Mesodermal cell (in vitro differentiated cells): ENCODE data around the gene DISC1.
"Not testable (repeated sequence)": the region's sequence is repeated elsewhere in the genome, so short reads cannot be mapped to it uniquely, and the experiment has no call there.

Source experiments
- H3K27ac ChIP-seq: 2 replicates; pipeline ENCODE4 v1.7.0; 2013; ENCODE audit warnings: mild to moderate bottlenecking, low read depth, low read length, moderate library complexity; ENCODE audit not compliant: severe bottlenecking
- H3K36me3 ChIP-seq: 2 replicates; pipeline ENCODE4 v1.7.1; 2013; ENCODE audit warnings: mild to moderate bottlenecking, low read length, moderate library complexity; ENCODE audit not compliant: control insufficient read depth, insufficient read depth
- H3K4me1 ChIP-seq: one replicate; pipeline ENCODE4 v1.7.1; 2013; ENCODE audit warnings: mild to moderate bottlenecking, low read length; ENCODE audit not compliant: insufficient read depth, control insufficient read depth, poor library complexity, severe bottlenecking
- H3K4me3 ChIP-seq: 2 replicates; pipeline ENCODE4 v1.7.0; 2013; ENCODE audit warnings: low read length, control low read depth, mild to moderate bottlenecking; ENCODE audit not compliant: insufficient read depth, poor library complexity, severe bottlenecking; ENCODE audit errors: extremely low read depth
- H3K9me3 ChIP-seq: 2 replicates; pipeline ENCODE4 v1.7.1; 2013; ENCODE audit warnings: mild to moderate bottlenecking, low read length, moderate library complexity; ENCODE audit not compliant: control insufficient read depth
- WGBS, 2 experiments: methylation state at CpG; one replicate each; pipeline ENCODE4 v1.1.5; 2013; ENCODE audit warnings: missing lambda C conversion rate in 2 of 2; ENCODE audit not compliant: insufficient coverage in 2 of 2; 5-methylcytosine and 5-hydroxymethylcytosine counted together

DISC1 gene

GRCh38 chr1:231890791-231891190 is 264.2 kb downstream of the DISC1 start:
- H3K4me1 ChIP-seq, result no peaks in the 10 kb centered on the region
- H3K4me3 ChIP-seq, result no peak overlapping the region
- H3K36me3 ChIP-seq, result no peaks in the 10 kb centered on the region
- H3K9me3 ChIP-seq, result no peaks in the 10 kb centered on the region
- WGBS, 2 experiments, result 96% methylated on average over 3 to 4 of the region's 4 CpGs
- H3K27ac ChIP-seq, result no peak overlapping the region

GRCh38 chr1:231893400-231894102 is 267.0 kb downstream of the DISC1 start:
- no peaks in the 10 kb centered on the region for H3K9me3 ChIP-seq
- H3K36me3 ChIP-seq, result no peaks in the 10 kb centered on the region
- 95 to 100% methylated on average over 3 of the region's 7 CpGs for WGBS, 2 experiments
- no peak overlapping the region for H3K4me3 ChIP-seq
- no peak overlapping the region for H3K27ac ChIP-seq
- no peaks in the 10 kb centered on the region for H3K4me1 ChIP-seq

- no peaks in the 10 kb centered on the region for H3K36me3 ChIP-seq
- H3K9me3 ChIP-seq, result no peaks in the 10 kb centered on the region
- no peak overlapping the region for H3K4me3 ChIP-seq
- no peak overlapping the region for H3K27ac ChIP-seq
- WGBS, 2 experiments, result 90 to 99% methylated on average over 3 to 4 of the region's 4 CpGs
- no peaks in the 10 kb centered on the region for H3K4me1 ChIP-seq
Measured at GRCh38 chr1:231896806-231897205, 270.2 kb downstream of the DISC1 start.

GRCh38 chr1:231899046-231899445 is 272.5 kb downstream of the DISC1 start:
- no peak overlapping the region for H3K4me3 ChIP-seq
- 96 to 100% methylated on average over 2 of the region's 2 CpGs for WGBS, 2 experiments

GRCh38 chr1:231899713-231900435 is 273.3 kb downstream of the DISC1 start:
- peak overlapping the region; percentile 32 for H3K27ac ChIP-seq
- H3K9me3 ChIP-seq, result no peaks in the 10 kb centered on the region
- WGBS, 2 experiments, result 67 to 72% methylated on average over 4 to 7 of the region's 9 CpGs
- H3K36me3 ChIP-seq, result no peaks in the 10 kb centered on the region
- no peaks in the 10 kb centered on the region for H3K4me1 ChIP-seq
- no peak overlapping the region for H3K4me3 ChIP-seq

More at GRCh38 chr1:231899046-231899445, 272.5 kb downstream of the DISC1 start:
- Histone ChIP-seq H3K9me3 (no peaks in the 10 kb centered on the region), H3K4me1 (no peaks in the 10 kb centered on the region), H3K36me3 (no peaks in the 10 kb centered on the region), H3K27ac (no peak overlapping the region)

- Histone ChIP-seq H3K36me3 (no peaks in the 10 kb centered on the region), H3K4me3 (no peak overlapping the region), H3K27ac (no peak overlapping the region), H3K9me3 (no peaks in the 10 kb centered on the region), H3K4me1 (no peaks in the 10 kb centered on the region)
- 96 to 100% methylated on average over 4 of the region's 4 CpGs for WGBS, 2 experiments
Measured at GRCh38 chr1:231903586-231904081, 277.0 kb downstream of the DISC1 start.

- H3K4me1 ChIP-seq, H3K4me3 ChIP-seq, H3K9me3 ChIP-seq, H3K27ac ChIP-seq, H3K36me3 ChIP-seq: not testable (repeated sequence)
- no CpG with 5 or more reads among the region's 2 CpGs for WGBS, 2 experiments
Measured at GRCh38 chr1:231907310-231907709, 280.7 kb downstream of the DISC1 start.

GRCh38 chr1:231913493-231913892 is 286.9 kb downstream of the DISC1 start:
- no peak overlapping the region for H3K4me3 ChIP-seq
- WGBS, 2 experiments, result 95% methylated on average over 6 of the region's 7 CpGs

GRCh38 chr1:231918239-231919015 is 291.8 kb downstream of the DISC1 start:
- WGBS, 2 experiments, result 0 to 73% methylated on average over 1 to 4 of the region's 6 CpGs
- Histone ChIP-seq H3K36me3 (no peaks in the 10 kb centered on the region), H3K27ac (no peak overlapping the region), H3K4me1 (peaks cover 31% of the 10 kb centered on the region), H3K9me3 (peaks cover 5% of the 10 kb centered on the region), H3K4me3 (no peak overlapping the region)

More at GRCh38 chr1:231913493-231913892, 286.9 kb downstream of the DISC1 start:
- Histone ChIP-seq H3K36me3 (no peaks in the 10 kb centered on the region), H3K4me1 (peaks cover 10% of the 10 kb centered on the region), H3K9me3 (peaks cover 5% of the 10 kb centered on the region), H3K27ac (no peak overlapping the region)

- H3K27ac ChIP-seq, result no peak overlapping the region
- peaks cover 31% of the 10 kb centered on the region for H3K4me1 ChIP-seq
- WGBS, 2 experiments, result 96% methylated on average over 3 of the region's 4 CpGs; no CpG with 5 or more reads in 1 of the 2 experiments
- H3K9me3 ChIP-seq, result peaks cover 5% of the 10 kb centered on the region
- no peak overlapping the region for H3K4me3 ChIP-seq
- no peaks in the 10 kb centered on the region for H3K36me3 ChIP-seq
Measured at GRCh38 chr1:231919239-231919885, 292.8 kb downstream of the DISC1 start.
